ENCODE data around the gene FAS.

Gene FAS

DNA sequence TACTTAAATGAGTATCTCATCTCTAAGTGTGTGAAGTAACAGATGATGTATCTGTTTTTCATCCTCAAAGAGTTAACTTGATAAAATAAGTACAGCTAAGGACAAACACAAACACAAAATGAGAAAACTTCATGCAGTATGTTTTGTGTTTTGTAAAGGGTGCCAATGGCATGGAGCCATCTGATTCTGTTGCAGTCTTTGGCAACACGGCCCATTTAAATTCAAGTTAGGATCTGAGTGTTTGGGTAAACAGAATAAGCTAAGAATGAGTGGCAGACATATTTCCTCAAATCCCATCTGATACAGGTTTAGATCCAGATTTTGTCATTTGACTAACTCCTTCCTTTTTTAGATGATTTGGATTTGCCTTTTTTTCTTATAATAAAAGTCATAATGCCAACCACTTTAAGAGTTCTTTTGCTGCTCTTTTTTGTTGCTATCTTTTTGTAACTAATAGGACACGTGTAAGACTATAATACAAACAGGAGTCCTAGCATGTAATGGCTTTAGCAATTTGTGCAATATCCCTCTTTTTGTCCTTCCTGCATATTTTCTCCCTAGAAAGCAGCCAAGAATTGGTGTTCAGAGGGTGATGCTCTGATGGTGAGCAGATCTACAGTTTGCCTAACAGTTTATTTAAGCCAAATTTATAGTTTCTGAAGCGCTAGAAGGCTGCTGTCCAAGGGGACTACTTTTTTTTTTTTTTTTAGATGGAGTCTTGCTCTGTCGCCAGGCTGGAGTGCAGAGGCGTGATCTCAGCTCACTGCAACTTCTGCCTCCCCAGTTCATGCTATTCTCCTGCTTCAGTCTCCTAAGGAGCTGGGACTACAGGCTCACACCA is 19.2 kb upstream of the FAS start:
- no peak for DNase-seq (ENCODE audit: low spot score)

DNA sequence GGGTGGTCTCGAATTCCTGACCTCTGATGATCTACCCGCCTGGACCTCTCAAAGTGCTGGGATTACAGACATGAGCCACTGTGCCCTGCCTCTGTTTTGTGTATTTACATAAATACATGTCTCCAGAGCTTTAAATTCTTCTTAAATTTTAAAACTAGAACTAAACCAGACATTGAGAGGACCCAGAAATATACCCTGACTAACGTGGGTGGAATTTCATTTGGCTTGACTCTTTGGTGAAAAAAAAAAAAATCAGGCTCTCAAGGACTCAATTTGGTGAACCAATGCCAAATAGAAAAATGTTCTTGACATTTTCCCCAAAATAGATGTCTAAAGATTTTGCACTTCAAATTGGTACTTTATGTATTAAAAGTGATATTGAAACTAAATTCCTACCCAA is 16.6 kb upstream of the FAS start:
- DNase-seq (ENCODE audit: low spot score): no peak

DNA sequence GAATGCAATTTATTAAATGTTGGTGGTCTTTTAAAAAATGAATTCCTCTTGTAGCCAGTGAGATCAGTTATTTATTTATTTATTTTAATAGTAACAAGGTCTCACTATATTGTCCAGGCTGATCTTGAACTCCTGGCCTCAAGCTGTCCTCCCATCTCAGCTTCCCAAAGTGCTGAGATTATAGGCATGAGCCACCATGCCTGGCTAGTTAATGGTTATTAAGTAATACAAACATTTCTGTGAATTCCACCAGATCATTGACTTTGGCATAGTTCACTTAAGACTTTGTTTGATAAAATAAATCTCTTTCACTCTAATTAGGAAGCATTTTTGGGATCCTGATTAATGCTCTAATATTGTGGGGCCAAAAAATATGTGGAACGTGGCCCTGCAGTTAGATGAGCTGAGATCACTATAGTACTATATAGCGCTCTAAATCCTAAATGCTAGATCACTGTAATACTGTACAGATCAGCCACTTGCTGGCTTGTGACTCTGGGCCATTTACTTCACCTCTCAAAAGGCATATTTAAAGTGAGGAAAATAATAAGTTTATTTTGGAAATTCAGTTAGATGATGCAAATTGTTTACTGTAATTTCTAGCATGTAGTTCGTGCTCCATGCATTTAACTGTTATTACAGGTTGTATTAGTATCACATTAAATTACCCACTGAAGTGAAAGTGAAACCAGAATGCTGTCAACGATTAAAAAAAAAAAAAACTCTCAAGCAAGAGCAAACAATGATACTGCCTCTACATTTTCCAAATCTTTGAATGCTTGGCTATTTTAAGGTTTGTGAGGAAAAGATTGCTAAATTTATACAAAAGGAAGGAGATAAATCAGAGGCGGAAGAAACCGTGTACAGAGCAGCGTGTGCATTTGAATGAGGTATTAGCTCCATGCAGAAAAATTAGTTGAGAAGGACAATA is 15.9 kb upstream of the FAS start:
- DNase-seq (ENCODE audit: low spot score): peak; percentile 7

DNA sequence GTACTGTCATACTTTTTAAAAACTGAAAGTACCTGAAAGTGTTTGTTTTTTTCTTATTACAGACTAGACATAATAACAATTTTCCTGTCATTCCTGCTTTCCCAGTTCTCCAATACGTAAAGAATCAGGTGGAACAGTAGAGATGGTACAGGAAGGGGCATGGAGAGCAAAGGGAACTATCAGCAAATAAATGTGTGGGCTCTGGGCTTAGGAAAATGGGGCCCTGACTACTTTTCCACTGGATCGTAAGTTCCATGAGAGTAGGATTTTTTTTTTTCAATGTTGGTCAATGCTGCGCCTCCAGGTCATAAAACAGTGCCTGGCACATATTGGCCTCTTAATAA is 15.2 kb upstream of the FAS start:
- no peak for DNase-seq (ENCODE audit: low spot score)

DNA sequence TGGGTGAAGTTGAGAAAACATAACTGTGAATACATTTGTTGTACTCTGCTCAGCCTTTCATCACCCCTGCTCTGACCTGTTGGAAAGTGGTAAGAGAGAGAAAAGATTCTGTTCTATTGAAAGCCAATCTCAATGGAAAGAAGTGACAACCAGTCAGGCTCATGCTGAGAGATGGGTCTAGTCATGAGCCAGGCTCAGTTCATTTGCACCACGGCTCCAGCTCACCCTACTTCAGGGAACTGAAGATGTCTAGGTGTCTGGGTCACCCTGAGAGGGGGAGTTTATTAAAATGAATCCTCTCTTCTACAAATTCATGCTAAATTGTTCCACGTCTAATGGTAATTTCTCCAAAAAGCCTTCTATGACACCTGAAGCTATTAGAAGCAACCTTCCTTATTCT is 12.1 kb upstream of the FAS start:
- no peak for DNase-seq (ENCODE audit: low spot score)

DNA sequence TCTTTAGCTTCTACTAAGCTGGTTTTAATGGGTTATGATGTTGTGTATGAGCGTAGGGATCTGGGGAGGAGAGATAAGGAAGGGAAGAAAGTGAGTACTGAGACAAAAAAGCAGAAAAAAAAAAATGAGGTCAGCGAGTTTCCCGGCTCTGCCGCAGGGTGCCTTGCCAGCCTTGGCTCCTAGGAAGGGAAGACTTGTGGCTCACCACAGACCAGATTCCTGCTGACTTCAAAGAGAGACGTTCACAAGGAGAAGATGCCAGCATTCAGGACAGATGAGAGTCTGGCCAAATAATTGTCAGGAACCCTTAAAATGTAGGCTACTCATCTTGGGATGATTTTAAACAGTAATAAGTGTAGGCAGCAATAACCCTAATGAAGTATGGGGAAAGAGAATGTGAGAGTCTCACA is 11.4 kb upstream of the FAS start:
- no peak for DNase-seq (ENCODE audit: low spot score)

DNA sequence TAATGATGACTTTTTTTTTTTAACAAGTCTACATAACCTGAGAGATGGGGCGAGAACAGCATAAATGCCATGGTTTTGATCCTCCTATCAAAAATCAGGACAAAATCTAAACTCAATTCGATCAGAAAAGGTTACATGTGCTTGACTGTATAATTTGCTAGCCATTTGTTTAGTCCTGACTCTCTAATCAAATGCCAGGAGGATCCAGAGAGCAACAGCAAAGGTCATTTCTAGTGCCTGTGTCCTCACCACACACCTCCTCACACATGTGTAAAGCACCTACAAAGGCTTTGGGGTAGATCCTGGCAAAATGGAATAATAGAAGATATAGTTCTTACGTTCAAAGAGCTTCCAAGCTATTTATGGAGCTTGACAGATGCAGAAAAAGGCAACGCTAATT is 11.0 kb upstream of the FAS start:
- no peak for DNase-seq (ENCODE audit: low spot score)

DNA sequence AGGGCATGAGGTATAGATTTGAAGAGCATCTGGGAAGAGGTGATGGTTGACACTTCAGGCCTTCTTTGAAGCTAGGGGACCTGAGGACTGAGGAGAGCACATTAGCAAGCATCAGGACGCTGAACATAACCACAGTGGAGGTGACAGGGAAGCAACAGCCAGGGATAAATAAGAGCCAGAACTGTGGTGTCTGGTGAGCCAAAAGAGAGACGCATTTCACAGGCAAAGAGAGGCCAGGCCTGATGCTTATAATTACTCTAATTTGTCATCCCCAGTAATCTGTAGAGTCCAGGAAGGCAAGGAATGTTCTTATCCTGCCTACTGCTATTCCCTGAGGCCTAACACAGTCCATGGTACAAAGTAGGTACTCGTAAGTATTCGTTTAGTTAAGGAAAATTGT is 10.4 kb upstream of the FAS start:
- DNase-seq (ENCODE audit: low spot score): no peak

DNA sequence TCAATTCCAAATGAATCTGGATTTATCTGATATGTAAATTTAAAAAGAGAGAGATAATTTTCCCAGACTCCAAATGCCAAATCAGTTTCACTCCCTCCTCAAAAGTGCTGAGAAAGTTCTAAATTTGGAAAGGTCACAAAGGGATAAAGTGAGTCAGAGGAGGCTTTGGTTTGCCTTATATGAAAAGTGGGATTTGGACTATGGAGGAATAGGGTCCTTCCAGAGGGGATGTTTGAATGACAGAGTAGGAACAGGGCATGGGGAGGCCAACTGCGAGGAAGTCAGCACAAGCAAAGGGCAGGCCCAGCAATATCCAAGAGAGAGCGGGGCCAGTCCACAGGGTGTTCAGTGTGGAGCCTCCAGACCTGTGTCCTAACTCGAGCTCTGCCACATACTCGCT is 9.8 kb upstream of the FAS start:
- no peak for DNase-seq (ENCODE audit: low spot score)

DNA sequence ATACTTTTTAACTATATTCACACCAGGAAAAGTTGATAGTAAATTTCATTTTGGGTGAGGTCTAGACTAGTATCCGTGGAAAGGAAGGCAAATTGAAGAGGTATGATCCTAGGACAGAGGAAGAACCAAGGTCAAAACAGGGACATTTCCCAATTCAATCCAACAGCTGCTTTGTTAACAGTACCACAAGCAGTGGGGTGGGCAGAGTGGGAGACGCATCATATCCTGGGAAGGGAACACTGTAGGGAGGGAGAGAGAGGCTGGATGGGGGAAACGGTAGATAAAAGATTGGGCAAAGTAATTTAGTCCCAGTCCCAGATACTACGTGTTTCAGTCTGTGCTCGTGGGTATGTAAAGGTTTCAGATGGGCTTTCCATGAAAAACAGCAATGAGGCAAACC is 9.2 kb upstream of the FAS start:
- no peak for DNase-seq (ENCODE audit: low spot score)

DNA sequence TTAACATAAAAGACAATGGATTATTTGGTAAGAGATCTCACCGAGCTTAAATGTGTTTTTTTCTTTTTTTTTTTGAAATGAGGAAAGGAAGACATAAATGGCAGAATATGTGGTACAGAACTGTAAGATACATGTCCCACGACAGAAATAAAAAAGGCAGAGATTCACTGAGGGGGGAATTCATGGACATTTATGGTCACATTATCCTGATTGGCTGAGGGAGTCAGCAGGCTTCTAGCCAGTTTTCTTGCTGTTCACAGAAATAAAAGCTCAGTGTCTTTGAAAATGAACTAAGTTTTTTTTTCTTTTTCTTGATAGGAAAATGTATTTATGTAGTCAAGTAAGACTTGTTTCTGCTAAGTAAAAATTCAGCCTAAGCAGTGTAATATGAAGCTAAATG is 8.2 kb upstream of the FAS start:
- DNase-seq (ENCODE audit: low spot score): no peak

DNA sequence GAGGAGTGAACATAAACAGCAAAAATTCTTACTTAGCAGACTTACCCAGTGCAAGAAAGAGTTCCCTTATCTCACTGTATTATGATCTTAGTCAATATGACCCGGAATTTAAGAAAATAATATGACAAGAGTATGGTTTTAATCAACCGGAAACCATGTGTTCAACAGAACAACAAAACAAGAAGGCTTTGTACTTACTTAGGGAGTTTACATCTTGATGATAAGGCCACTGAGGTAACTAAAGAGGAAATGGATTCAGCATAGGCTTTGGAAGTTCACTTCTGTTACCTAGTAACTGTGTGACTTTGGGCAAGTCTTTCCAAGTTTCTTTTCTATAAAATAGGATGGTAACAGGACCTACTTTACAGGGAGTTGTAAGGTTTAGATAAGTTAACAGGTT is 7.4 kb upstream of the FAS start:
- no peak for DNase-seq (ENCODE audit: low spot score)

DNA sequence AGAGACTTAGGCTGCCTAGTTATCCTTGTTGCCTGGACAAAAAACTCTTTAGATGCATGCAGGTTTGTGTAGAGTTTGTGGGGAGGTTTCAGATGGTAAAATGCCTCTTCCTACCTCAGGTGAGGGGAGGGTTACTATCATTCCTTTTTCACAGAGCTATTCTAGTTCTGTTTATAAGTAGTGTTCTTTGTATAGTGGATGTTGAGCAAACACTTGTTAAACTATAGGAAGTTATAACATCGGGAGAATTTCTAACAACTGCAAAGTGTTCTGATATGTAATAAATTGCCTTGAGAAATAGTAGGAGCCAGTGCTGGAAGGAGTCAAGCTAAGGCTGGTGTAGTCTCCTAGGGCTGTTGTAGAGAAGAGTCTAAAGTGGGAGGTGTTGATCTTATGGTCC is 6.7 kb upstream of the FAS start:
- no peak for DNase-seq (ENCODE audit: low spot score)

DNA sequence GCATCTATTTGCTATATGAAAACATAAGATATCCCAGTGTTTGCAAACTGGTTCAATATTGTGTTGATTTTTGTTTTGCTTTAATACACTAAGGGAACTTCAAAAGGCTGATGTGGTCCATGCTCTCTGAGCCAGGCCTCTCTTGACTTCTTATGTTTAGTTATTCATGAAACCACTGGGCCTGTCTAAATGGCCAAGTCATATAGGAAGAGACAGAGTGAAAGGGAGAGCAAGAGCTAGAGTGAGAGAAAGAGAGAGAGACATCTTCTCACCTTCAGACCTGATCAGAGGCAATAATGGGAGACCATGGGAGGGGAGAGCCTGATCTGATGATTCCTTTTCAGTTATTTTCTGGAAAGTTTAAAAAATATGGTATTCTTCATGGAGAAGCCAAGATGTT is 6.1 kb upstream of the FAS start:
- no peak for DNase-seq (ENCODE audit: low spot score)

DNA sequence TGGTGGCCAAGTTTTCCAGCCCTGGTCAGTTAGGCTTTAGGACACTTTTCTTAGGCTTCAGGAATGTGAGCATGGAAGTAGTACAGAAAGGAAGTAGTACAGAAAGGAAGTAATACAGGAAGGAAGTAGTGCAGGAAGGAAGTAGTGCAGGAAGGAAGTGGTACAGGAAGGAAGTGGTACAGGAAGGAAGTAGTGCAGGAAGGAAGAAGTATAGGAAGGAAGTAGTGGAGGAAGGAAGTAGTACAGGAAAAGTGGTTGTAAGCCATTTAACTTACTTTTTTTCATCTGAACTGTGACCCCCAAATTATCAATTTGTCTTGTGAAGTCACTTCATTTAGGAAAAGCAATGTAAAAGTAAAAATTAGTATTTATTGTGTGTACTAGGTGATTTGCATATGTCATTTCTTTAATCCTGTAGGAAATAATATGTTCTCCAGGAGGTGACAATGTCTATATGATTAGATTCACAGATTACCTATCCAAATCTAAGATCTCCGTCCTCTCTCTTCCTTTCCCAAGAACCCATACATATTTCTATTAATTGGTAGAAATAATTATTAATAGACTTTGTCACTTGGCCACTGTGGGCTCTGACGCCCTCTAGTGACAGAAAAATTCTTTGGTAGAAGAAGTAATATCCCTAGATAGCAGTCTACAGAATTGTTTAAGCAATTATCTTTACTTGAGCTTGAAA is 3.9 kb upstream of the FAS start:
- DNase-seq (ENCODE audit: low spot score): peak; percentile 51

DNA sequence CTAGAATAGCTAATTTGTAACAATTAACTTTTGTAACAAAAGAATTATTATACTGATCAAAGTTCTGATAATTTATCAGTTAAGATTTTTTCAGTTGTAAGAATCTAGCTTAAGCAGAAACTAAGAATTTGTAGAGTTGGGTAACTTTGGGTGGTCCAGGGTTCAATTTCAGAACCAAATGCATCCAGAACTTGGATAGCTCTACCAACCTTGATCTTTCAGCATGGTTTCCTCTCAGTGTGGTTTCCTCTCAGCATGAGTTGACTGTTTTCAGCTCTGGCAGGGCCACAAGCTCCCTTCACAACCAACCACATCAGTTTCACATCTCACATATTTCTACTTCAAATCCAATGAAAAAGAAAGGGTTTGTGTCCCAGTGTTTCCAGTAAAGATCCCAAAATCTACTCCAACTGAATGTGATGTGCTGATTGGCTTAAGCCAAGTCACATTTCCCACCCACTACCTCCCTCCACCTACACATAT is 3.3 kb upstream of the FAS start:
- no peak for DNase-seq (ENCODE audit: low spot score)

DNA sequence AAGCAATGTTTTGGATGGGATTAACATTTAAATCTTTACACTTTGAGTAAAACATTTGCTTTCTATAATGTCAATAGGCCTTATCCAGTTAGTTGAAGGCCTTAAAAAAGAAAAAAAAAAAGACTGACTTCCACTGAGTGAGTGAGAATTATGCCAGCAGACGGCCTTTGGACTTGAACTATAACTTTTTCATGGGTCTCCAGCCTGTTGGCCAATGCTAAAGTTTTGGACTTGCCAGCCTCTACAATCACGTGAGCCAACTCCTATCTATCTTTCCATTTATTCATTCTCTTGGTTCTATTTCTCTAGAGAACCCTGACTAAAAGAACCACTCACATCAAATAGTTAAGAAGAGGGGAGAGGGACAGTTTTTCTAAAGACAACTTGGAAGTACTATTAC is 2.8 kb upstream of the FAS start:
- no peak for DNase-seq (ENCODE audit: low spot score)

DNA sequence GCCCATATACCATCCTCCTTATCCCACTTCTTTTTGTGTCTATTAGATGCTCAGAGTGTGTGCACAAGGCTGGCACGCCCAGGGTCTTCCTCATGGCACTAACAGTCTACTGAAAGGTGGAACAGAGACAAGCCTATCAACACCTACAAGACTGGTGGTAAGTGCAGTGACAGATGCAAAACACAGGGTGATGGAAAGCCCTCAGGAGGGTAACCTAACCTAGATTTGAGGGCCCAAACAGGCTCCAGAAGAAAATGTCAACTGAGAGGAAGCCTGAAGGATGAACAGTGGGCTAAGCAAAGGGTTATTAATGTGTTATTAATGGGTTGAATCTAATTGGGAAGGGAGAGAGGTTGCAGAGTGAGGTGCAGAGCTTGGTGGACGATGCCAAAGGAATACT is 1.2 kb upstream of the FAS start:
- DNase-seq (ENCODE audit: low spot score): no peak

DNA sequence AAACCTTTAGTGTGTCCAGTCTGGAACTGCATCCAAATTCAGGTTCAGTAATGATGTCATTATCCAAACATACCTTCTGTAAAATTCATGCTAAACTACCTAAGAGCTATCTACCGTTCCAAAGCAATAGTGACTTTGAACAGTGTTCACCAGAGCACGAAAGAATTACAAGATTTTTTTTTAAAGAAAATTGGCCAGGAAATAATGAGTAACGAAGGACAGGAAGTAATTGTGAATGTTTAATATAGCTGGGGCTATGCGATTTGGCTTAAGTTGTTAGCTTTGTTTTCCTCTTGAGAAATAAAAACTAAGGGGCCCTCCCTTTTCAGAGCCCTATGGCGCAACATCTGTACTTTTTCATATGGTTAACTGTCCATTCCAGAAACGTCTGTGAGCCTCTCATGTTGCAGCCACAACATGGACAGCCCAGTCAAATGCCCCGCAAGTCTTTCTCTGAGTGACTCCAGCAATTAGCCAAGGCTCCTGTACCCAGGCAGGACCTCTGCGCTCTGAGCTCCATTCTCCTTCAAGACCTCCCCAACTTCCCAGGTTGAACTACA is 694 bp upstream of the FAS start:
- peak; percentile 46 for DNase-seq (ENCODE audit: low spot score)

DNA sequence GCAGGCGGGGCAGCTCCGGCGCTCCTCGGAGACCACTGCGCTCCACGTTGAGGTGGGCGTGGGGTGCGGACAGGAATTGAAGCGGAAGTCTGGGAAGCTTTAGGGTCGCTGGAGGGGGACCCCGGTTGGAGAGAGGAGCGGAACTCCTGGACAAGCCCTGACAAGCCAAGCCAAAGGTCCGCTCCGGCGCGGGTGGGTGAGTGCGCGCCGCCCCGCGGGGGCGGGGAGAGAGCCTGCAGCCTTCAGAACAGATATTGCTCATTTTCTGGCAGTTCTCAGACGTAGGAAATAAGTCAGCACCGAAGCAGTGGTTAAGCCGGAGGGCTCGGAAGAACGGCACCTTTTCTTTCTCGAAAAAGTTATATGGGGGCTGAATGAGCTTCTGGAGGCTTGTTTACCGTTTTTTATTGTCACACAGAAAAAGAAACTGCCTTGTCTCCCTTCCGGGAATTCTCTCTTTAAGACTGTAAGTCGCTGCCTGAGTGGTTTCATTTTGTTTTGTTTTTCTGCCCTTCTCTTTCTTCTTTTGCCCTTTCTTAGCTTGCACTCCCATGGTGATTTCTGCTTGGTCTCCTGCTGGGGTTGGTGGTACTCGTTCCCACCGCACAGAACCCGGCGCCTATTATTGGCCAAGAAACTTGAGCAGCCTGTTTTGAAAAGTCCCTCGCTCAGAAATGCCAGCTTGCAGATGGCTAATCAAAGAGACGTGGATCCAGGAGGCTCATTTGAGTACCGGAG is 732 bp downstream of the FAS start:
- DNase-seq (ENCODE audit: low spot score): peak; percentile 46

DNA sequence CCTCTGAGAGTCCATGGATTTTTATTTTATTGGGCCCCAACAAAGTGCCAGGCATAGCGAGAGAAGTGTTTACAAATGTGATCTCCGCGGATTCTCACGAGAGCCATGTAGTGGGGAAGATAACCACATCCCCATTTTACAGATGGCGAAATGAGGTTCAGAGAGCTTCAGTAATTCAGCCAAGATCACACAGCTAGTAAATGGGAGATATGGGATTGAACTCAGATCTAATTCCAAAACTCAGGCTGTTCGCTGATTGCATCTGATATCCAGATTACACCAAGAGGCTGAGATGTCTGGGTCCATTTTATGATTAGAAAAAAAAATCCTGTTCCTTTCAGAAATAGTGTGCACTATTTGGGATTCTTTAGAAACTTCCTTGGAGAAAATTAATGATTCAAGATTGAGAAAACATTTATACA is 1.3 kb downstream of the FAS start:
- DNase-seq (ENCODE audit: low spot score): no peak

Data from kidney capillary endothelial cell (primary cell).